ENCODE results near the gene MRAP2.

GRCh38 chr6:84137051-84137375 lies 103.4 kb downstream of the MRAP2 start:
- no peak for TF ChIP-seq POLR2A (IDR thresholded peaks at IDR 0.05)
- no peak for TF ChIP-seq CTCF (IDR thresholded peaks at IDR 0.05)

Data from Peyer's patch (tissue), 4 donors.